H9 (cell line): ENCODE measurements around the gene ZNF577. TPM values are rescaled to one million over a fixed set of nuclear protein-coding genes. Genes with fewer than 3 reads are reported as not detected.

ENCODE experiments used
- DNase-seq: peaks from one replicate; pipeline ENCODE4 v3.0.0-alpha.2; 2017
- H2AFZ ChIP-seq: one replicate; pipeline ENCODE4 v1.6.1; 2013; ENCODE audit warnings: mild to moderate bottlenecking, low read length, control low read depth, moderate library complexity
- H2AK5ac ChIP-seq: 2 replicates; pipeline ENCODE4 v1.6.1; 2013; ENCODE audit warnings: low read length, control low read depth, mixed read lengths; ENCODE audit not compliant: insufficient read length
- H2BK120ac ChIP-seq: one replicate; pipeline ENCODE4 v1.6.1; 2013; ENCODE audit warnings: low read depth, mild to moderate bottlenecking, low read length, control low read depth, inconsistent platforms; ENCODE audit not compliant: poor library complexity, severe bottlenecking
- H2BK12ac ChIP-seq: 2 replicates; pipeline ENCODE4 v1.6.1; 2013; ENCODE audit warnings: low read length, control low read depth, mixed read lengths, low read depth; ENCODE audit not compliant: insufficient read length
- H2BK15ac ChIP-seq: 2 replicates; pipeline ENCODE4 v1.6.1; 2013; ENCODE audit warnings: low read depth, low read length, control low read depth
- H2BK20ac ChIP-seq: one replicate; pipeline ENCODE4 v1.6.1; 2013; ENCODE audit warnings: low read depth, mild to moderate bottlenecking, low read length, control low read depth, inconsistent platforms; ENCODE audit not compliant: poor library complexity, severe bottlenecking
- H2BK5ac ChIP-seq: 2 replicates; pipeline ENCODE4 v1.6.1; 2013; ENCODE audit warnings: low read length, control low read depth, mixed read lengths; ENCODE audit not compliant: insufficient read length
- H3K14ac ChIP-seq: 2 replicates; pipeline ENCODE4 v1.6.1; 2013; ENCODE audit warnings: low read length, control low read depth; ENCODE audit not compliant: insufficient read depth
- H3K18ac ChIP-seq: 2 replicates; pipeline ENCODE4 v1.6.1; 2013; ENCODE audit warnings: low read depth, mild to moderate bottlenecking, mixed read lengths, low read length, control low read depth; ENCODE audit not compliant: insufficient read length
- H3K23ac ChIP-seq: 2 replicates; pipeline ENCODE4 v1.6.1; 2013; ENCODE audit warnings: low read length, control low read depth, mixed read lengths, low read depth; ENCODE audit not compliant: insufficient read length
- H3K23me2 ChIP-seq: 2 replicates; pipeline ENCODE4 v1.6.1; 2013; ENCODE audit warnings: low read depth, mild to moderate bottlenecking, mixed read lengths, low read length, control low read depth; ENCODE audit not compliant: insufficient read length, poor library complexity, severe bottlenecking
- H3K27ac ChIP-seq: 2 replicates; pipeline ENCODE4 v1.5.1; 2013; ENCODE audit warnings: low read length, control low read depth, mixed read lengths, low read depth; ENCODE audit not compliant: insufficient read length
- H3K27me3 ChIP-seq: 2 replicates; pipeline ENCODE4 v1.6.1; 2013; ENCODE audit warnings: low read length, control low read depth, inconsistent platforms; ENCODE audit not compliant: insufficient read depth
- H3K4ac ChIP-seq: 2 replicates; pipeline ENCODE4 v1.6.1; 2013; ENCODE audit warnings: low read depth, mild to moderate bottlenecking, control low read depth, inconsistent platforms, low read length, moderate library complexity
- H3K4me1 ChIP-seq: 2 replicates; pipeline ENCODE4 v1.6.1; 2013; ENCODE audit warnings: low read length, control low read depth, inconsistent platforms; ENCODE audit not compliant: insufficient read depth
- H3K4me2 ChIP-seq: 2 replicates; pipeline ENCODE4 v1.6.1; 2013; ENCODE audit warnings: low read length, control low read depth, mixed read lengths; ENCODE audit not compliant: insufficient read length, insufficient read depth
- H3K56ac ChIP-seq: 2 replicates; pipeline ENCODE4 v1.6.1; 2013; ENCODE audit warnings: low read depth, mild to moderate bottlenecking, mixed read lengths, low read length, control low read depth; ENCODE audit not compliant: insufficient read length
- H3K79me1 ChIP-seq: 2 replicates; pipeline ENCODE4 v1.6.1; 2013; ENCODE audit warnings: low read depth, mild to moderate bottlenecking, moderate library complexity, low read length, control low read depth, inconsistent platforms; ENCODE audit not compliant: insufficient read depth, poor library complexity, severe bottlenecking
- H3K79me2 ChIP-seq: 2 replicates; pipeline ENCODE4 v1.6.1; 2013; ENCODE audit warnings: low read length, control low read depth, inconsistent platforms; ENCODE audit not compliant: insufficient read depth
- H3K9ac ChIP-seq: 2 replicates; pipeline ENCODE4 v1.6.1; 2013; ENCODE audit warnings: low read length, control low read depth, mixed read lengths; ENCODE audit not compliant: insufficient read length; ENCODE audit errors: extremely low read depth
- H3K9me3 ChIP-seq: one replicate; pipeline ENCODE4 v1.6.1; 2013; ENCODE audit warnings: low read depth, low read length, inconsistent platforms; ENCODE audit not compliant: control insufficient read depth
- H3T11ph ChIP-seq: one replicate; pipeline ENCODE4 v1.6.1; 2013; ENCODE audit warnings: mild to moderate bottlenecking, low read length, control low read depth, inconsistent platforms
- H4K20me1 ChIP-seq: one replicate; pipeline ENCODE4 v1.6.1; 2013; ENCODE audit not compliant: control insufficient read depth, insufficient read length, insufficient read depth
- H4K5ac ChIP-seq: 2 replicates; pipeline ENCODE4 v1.6.1; 2013; ENCODE audit warnings: low read depth, mild to moderate bottlenecking, mixed read lengths, low read length, control low read depth; ENCODE audit not compliant: insufficient read length
- H4K8ac ChIP-seq: replicated peaks from 2 replicates; pipeline ENCODE4 v1.6.1; 2013; ENCODE audit warnings: low read length, control low read depth, mixed read lengths, low read depth; ENCODE audit not compliant: insufficient read length
- H4K91ac ChIP-seq: 2 replicates; pipeline ENCODE4 v1.6.1; 2013; ENCODE audit warnings: low read depth, mild to moderate bottlenecking, moderate library complexity, mixed read lengths, low read length, control low read depth; ENCODE audit not compliant: insufficient read length
- H3K27ac Mint-ChIP-seq, 3 experiments: 2 replicates in 2 of 3; 3 replicates in 1 of 3; pipeline ENCODE4 v1.8.0; 2020 to 2021; ENCODE audit warnings: mixed read lengths in 3 of 3, mild to moderate bottlenecking in 1 of 3, moderate library complexity in 1 of 3
- H3K27me3 Mint-ChIP-seq: 2 replicates; pipeline ENCODE4 v1.8.0; 2021; ENCODE audit warnings: low read depth, mild to moderate bottlenecking, moderate library complexity, mixed read lengths
- H3K36me3 Mint-ChIP-seq, 3 experiments: 2 replicates in 2 of 3; 3 replicates in 1 of 3; pipeline ENCODE4 v1.8.0; 2020 to 2021; ENCODE audit warnings: low read depth in 3 of 3, mixed read lengths in 3 of 3; ENCODE audit not compliant: insufficient read depth in 1 of 3
- H3K4me1 Mint-ChIP-seq, 2 experiments: 2 replicates each; pipeline ENCODE4 v1.8.0; 2020; ENCODE audit warnings: mixed read lengths in 2 of 2
- H3K4me3 Mint-ChIP-seq, 2 experiments: 2 replicates in 1 of 2; 3 replicates in 1 of 2; pipeline ENCODE4 v1.8.0; 2020 to 2021; ENCODE audit warnings: mild to moderate bottlenecking in 2 of 2, mixed read lengths in 2 of 2, moderate library complexity in 1 of 2
- H3K9me3 Mint-ChIP-seq, 2 experiments: 2 replicates in 1 of 2; 3 replicates in 1 of 2; pipeline ENCODE4 v1.8.0; 2020; ENCODE audit warnings: mild to moderate bottlenecking in 2 of 2, mixed read lengths in 2 of 2, moderate library complexity in 1 of 2
- CTCF ChIP-seq: fragments of 200-600 bp; sonication (generic); conservative IDR thresholded peaks from 3 replicates; pipeline ENCODE4 v1.8.0; 2021; ENCODE audit warnings: antibody characterized with exemption, mild to moderate bottlenecking
- WGBS: extraction: QIAGEN DNeasy Blood & Tissue Kit; methylation state at CpG from one replicate; pipeline ENCODE4 v1.1.7; 2013; ENCODE audit warnings: missing lambda C conversion rate, low lambda C conversion rate, mixed read lengths; ENCODE audit not compliant: insufficient read length; ENCODE audit errors: extremely low coverage; 5-methylcytosine and 5-hydroxymethylcytosine counted together
- total RNA-seq: library from RNA; stranded (reverse); gene quantifications from 2 replicates; pipeline ENCODE4 v1.2.1, GENCODE V29; 2021

Gene ZNF577
- total RNA-seq, 1 experiment from 2014 or later, result 42.1 TPM

- H3K9me3 Mint-ChIP-seq, result peaks cover 37 to 62% of the 10 kb centered on the region in 2 experiments
- Histone ChIP-seq H3K4me2 (no peak overlapping the region), H2BK120ac (no peak overlapping the region), H2BK20ac (no peak overlapping the region), H3K9ac (no peak overlapping the region), H3K79me2 (peaks cover 2% of the 10 kb centered on the region; the same call in 1 of the 2 replicates), H2AFZ (no peak overlapping the region), H2AK5ac (no peak overlapping the region), H2BK5ac (no peak overlapping the region), H3K9me3 (peaks cover 27% of the 10 kb centered on the region), H3K23ac (no peak overlapping the region), H4K20me1 (no peaks in the 10 kb centered on the region), H2BK15ac (no peak overlapping the region), H3K27me3 (no peaks in the 10 kb centered on the region), H2BK12ac (no peak overlapping the region), H4K5ac (no peak overlapping the region), H3K4ac (no peak overlapping the region), H3K4me1 (no peaks in the 10 kb centered on the region), H4K91ac (no peak overlapping the region), H3K27ac (no peak overlapping the region), H3K14ac (no peak overlapping the region), H4K8ac (no peak overlapping the region), H3K18ac (no peak overlapping the region), H3K56ac (no peak overlapping the region), H3K23me2 (peaks cover 3% of the 10 kb centered on the region), H3K79me1 (peaks cover 4% of the 10 kb centered on the region), H3T11ph (no peak overlapping the region)
- no peak for DNase-seq
- no CpG with 5 or more reads among the region's 2 CpGs for WGBS
- peaks cover 50 to 92% (median 62%) of the 10 kb centered on the region in 3 experiments for H3K36me3 Mint-ChIP-seq
- no peak overlapping the region for H3K4me3 Mint-ChIP-seq
- no peak overlapping the region for H3K27ac Mint-ChIP-seq
- TF ChIP-seq CTCF, result no peak
- peaks cover 3% of the 10 kb centered on the region; the same call in 1 of the 2 replicates for H3K27me3 Mint-ChIP-seq
- peaks cover 20 to 22% of the 10 kb centered on the region in 2 experiments for H3K4me1 Mint-ChIP-seq
Observed at GRCh38 chr19:51884713-51885112, 3.0 kb downstream of the ZNF577 start.
